Right atrium auricular region (tissue), 2 donors: ENCODE measurements around the gene PTCHD1. TPM values are rescaled to one million over a fixed set of nuclear protein-coding genes. Genes with fewer than 3 reads are reported as not detected.
A peak's percentile ranks its signal among the peaks of the same experiment; 100 is the strongest.

Experiments
- DNase-seq: peaks from one replicate; pipeline ENCODE4 v3.0.0-alpha.2; 2019; ENCODE audit warnings: low spot score
- H3K27ac ChIP-seq, 2 donors: fragments of 200-600 bp; sonication (generic); 1 replicate in 1 of 2; 2 replicates in 1 of 2; pipeline ENCODE4 v1.5.1; 2016 to 2019
- H3K27me3 ChIP-seq, 2 donors: fragments of 200-600 bp; sonication (generic); one replicate each; pipeline versions ENCODE4 v1.5.1 to v1.6.0; 2017 to 2019
- H3K36me3 ChIP-seq: fragments of 200-600 bp; sonication (generic); one replicate; pipeline ENCODE4 v1.5.1; 2016
- H3K4me1 ChIP-seq, 2 donors: fragments of 200-600 bp; sonication (generic); one replicate each; pipeline versions ENCODE4 v1.5.1 to v1.6.0; 2017 to 2019
- H3K4me3 ChIP-seq, 2 donors: fragments of 200-600 bp; sonication (generic); 1 replicate in 1 of 2; 2 replicates in 1 of 2; pipeline ENCODE4 v1.5.1; 2017 to 2019; ENCODE audit warnings: mild to moderate bottlenecking in 1 of 2, moderate library complexity in 1 of 2
- H3K9me3 ChIP-seq, 2 donors: fragments of 200-600 bp; sonication (generic); one replicate each; pipeline ENCODE4 v1.5.1; 2019
- total RNA-seq, 2 donors: library from RNA; depleted of rRNA; stranded (reverse); fragments of >200 nt; gene quantifications; one replicate each; pipeline ENCODE4 v1.1.0, GENCODE V29; 2016
- TF ChIP-seq, protein P1 (sequence below), 2 donors: fragments of 200-600 bp; sonication (generic); IDR thresholded peaks; one replicate each; pipeline ENCODE4 v1.5.1; 2019; ENCODE audit warnings: antibody characterized with exemption in 2 of 2

The PTCHD1 gene
- under 1 TPM; 0.07 to 0.20 TPM for total RNA-seq

DNA sequence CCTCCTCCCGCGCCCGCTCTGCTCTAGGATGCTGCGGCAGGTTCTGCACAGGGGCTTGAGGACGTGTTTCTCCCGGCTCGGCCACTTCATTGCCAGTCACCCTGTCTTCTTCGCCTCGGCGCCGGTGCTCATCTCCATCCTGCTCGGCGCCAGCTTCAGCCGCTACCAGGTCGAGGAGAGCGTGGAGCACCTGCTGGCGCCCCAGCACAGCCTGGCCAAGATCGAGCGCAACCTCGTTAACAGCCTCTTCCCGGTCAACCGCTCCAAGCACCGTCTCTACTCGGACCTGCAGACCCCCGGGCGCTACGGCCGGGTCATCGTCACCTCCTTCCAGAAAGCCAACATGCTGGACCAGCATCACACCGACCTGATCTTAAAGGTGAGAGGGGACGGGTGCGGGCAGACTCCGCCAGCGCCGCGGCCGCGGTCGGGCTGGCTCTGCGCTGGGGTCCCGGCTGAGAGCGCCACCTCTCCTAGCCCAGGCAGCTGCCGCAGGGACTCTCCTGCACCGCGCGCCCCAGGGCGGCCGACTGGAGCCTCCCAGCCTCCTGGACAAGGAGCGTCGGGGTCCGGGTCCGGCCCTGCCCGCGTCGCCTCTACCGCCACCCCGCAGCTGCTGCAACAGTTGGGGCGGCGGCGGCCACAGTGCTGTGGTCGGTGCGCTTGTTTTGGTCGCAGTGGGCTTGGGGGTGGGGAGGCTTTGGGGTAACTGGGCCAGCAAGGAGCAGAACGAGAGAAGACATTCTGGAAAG, at the start of gene PTCHD1:
Gene PTCHD1, plus strand, starts transcription at position 2 of the 752 bp plus-strand sequence. Its CDS starts 27 bp downstream, at position 29.
- H3K4me3 ChIP-seq, result peak within 1 kb of the TSS in 1 of 2 donors; percentile 33
- no peak within 1 kb of the TSS for H3K27ac ChIP-seq
- no peaks in the 10 kb centered on the region for H3K36me3 ChIP-seq
- TF ChIP-seq, protein P1, sequence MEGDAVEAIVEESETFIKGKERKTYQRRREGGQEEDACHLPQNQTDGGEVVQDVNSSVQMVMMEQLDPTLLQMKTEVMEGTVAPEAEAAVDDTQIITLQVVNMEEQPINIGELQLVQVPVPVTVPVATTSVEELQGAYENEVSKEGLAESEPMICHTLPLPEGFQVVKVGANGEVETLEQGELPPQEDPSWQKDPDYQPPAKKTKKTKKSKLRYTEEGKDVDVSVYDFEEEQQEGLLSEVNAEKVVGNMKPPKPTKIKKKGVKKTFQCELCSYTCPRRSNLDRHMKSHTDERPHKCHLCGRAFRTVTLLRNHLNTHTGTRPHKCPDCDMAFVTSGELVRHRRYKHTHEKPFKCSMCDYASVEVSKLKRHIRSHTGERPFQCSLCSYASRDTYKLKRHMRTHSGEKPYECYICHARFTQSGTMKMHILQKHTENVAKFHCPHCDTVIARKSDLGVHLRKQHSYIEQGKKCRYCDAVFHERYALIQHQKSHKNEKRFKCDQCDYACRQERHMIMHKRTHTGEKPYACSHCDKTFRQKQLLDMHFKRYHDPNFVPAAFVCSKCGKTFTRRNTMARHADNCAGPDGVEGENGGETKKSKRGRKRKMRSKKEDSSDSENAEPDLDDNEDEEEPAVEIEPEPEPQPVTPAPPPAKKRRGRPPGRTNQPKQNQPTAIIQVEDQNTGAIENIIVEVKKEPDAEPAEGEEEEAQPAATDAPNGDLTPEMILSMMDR (IDR thresholded peaks at IDR 0.05), result no peak
- peaks cover 0 to 3% of the 10 kb centered on the region in 2 donors for H3K27me3 ChIP-seq
- no peaks in the 10 kb centered on the region for H3K9me3 ChIP-seq
- peaks cover 0 to 9% of the 10 kb centered on the region in 2 donors for H3K4me1 ChIP-seq
- DNase-seq, result no peak

DNA sequence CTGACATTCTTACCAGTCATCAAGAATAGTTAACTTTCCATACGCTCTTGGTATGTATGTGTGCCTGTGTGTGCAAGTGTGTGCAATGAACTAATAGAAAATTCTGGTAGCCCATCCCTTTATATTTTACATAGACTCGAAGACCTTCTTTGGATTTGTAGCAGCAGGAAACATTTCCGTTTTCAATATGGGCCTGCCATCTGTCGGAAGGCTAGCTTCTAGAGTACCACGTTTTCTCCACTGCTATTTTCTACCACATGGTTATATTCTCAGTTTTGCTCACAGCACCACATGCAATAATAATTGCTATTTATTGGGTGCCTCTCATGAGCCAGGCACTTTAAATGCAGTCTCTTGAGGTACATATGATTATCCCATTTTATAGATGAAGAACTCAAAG, 47.9 kb upstream of the PTCHD1 start:
- H3K4me1 ChIP-seq, result no peaks in the 10 kb centered on the region
- no peaks in the 10 kb centered on the region for H3K36me3 ChIP-seq
- H3K9me3 ChIP-seq, result no peaks in the 10 kb centered on the region
- H3K27me3 ChIP-seq, result no peaks in the 10 kb centered on the region
- TF ChIP-seq, protein P1 (IDR thresholded peaks at IDR 0.05), result no peak
- H3K27ac ChIP-seq, result no peak overlapping the region
- no peak for DNase-seq
- H3K4me3 ChIP-seq, result no peak overlapping the region

DNA sequence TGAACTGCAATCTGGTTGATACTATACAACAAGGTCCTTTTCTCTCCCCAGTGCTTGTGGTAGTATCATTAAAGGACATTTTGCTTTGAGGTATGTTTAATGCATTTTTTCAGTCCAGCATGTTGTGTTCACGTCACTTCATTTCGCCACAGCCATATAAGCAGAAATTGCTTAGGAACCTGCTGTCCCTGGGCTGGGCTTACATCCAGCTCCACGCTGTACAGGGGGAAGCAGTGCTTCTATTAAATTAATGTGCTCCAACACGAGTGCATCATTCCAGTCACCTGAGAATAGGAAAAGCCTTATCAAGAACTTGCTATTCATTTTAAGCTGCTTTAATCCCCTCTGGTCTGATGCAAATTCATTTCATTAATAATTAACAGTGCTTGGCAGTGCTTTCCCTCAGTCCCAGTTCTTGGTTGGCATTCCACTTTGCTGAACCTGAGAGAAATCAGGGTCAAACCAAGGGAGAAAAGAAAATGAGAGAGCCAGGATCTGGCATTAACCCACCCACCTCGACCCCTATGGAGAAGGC, 47.4 kb upstream of the PTCHD1 start:
- Histone ChIP-seq H3K4me1 (no peaks in the 10 kb centered on the region), H3K27me3 (no peaks in the 10 kb centered on the region), H3K27ac (no peak overlapping the region), H3K4me3 (no peak overlapping the region), H3K36me3 (no peaks in the 10 kb centered on the region), H3K9me3 (no peaks in the 10 kb centered on the region)
- DNase-seq, result no peak
- TF ChIP-seq, protein P1 (IDR thresholded peaks at IDR 0.05), result no peak

DNA sequence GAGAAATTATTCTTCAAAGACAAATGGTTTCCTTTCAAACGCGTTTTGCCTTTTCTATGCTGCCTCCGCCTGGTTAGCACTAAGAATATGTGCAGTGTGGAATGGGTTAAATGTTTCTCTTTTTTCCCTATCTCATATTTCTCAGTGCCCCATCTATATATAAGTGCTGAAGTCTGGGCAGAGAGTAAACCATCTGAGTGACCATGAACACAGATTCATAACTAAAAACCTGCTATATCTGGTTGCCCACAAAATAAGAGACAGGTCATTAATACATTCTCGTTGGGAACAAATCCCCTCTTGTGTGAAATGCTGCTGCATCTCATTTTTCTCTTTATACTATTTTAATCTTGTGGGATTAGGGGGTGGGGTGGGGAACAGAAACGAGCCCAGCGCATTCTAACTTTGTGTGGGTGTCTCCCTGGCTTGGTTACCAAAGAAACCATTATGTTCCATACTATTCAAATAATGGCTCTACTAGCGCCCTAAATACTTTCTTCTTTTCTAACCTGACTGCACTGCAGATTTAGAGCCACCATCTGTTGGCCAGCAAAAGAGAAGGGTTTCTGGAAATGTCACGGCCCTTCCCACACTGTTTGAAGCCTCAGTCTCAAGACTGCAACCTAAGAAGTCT, 42.2 kb upstream of the PTCHD1 start:
- H3K4me1 ChIP-seq, result no peaks in the 10 kb centered on the region
- H3K9me3 ChIP-seq, result no peaks in the 10 kb centered on the region
- H3K27ac ChIP-seq, result no peak overlapping the region
- no peaks in the 10 kb centered on the region for H3K36me3 ChIP-seq
- H3K27me3 ChIP-seq, result no peaks in the 10 kb centered on the region
- DNase-seq, result no peak
- no peak overlapping the region for H3K4me3 ChIP-seq
- TF ChIP-seq, protein P1 (IDR thresholded peaks at IDR 0.05), result no peak

DNA sequence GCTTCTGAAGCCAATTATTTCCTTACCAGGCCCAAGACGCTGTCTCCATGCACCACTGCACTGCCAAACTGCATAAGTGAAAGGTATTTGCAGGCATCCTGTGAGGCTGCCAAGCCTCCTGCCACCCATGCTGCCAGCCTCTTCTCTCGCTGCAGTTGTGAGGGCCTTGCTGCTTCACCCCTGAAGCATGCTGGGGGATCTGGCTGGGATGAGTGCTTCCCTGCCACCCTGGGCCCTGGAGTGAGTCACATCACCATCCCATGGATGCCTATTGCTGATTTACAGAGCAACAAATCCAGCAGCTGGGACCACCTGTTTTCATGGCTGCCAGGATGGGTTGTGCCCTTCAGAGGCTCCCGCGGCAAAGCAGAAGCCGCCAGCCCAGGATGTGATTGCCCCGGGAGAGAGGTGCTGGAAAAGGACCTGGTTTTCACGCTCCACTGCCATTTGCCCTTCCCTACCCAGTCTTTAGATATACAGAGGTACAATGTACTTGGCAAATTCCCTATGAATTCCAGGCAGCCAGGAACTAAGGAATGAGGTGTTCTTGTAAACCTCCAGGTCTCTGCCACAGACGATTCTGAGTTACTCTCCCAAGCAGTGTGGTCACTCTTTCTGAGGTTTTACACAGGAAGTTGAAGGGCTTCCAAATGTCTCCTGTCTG, 41.5 kb upstream of the PTCHD1 start:
- H3K4me3 ChIP-seq, result no peak overlapping the region
- no peaks in the 10 kb centered on the region for H3K4me1 ChIP-seq
- DNase-seq, result no peak
- no peaks in the 10 kb centered on the region for H3K36me3 ChIP-seq
- H3K27ac ChIP-seq, result no peak overlapping the region
- no peaks in the 10 kb centered on the region for H3K27me3 ChIP-seq
- TF ChIP-seq, protein P1 (IDR thresholded peaks at IDR 0.05), result no peak
- no peaks in the 10 kb centered on the region for H3K9me3 ChIP-seq
